Stomach (tissue), 9 donors: ENCODE results near the gene PKMYT1. TPM values are rescaled to one million over a fixed set of nuclear protein-coding genes. Genes with fewer than 3 reads are reported as not detected.

ENCODE experiments used
- DNase-seq, 2 donors: peaks; one replicate each; pipeline versions ENCODE4 v3.0.0 to v3.0.0-alpha.2; 2013 to 2019
- H3K27ac ChIP-seq, 5 donors: fragments of 200-600 bp in 4 of 5; sonication (generic) in 4 of 5; one replicate each; pipeline ENCODE4 v1.5.1; 2013 to 2019; ENCODE audit warnings: mild to moderate bottlenecking in 1 of 5, moderate library complexity in 1 of 5
- H3K27me3 ChIP-seq, 3 donors: fragments of 200-600 bp; sonication (generic); one replicate each; pipeline ENCODE4 v1.5.1; 2017 to 2019; ENCODE audit warnings: mixed run types in 1 of 3
- H3K36me3 ChIP-seq, 4 donors: fragments of 200-600 bp; sonication (generic); 1 replicate in 3 of 4; 2 replicates in 1 of 4; pipeline ENCODE4 v1.5.1; 2016 to 2019
- H3K4me1 ChIP-seq, 4 donors: fragments of 200-600 bp; sonication (generic); one replicate each; pipeline ENCODE4 v1.5.1; 2016 to 2019
- H3K4me3 ChIP-seq, 4 donors: fragments of 200-600 bp; sonication (generic) in 3 of 4; one replicate each; pipeline ENCODE4 v1.5.1; 2016 to 2019; ENCODE audit warnings: mild to moderate bottlenecking in 1 of 4
- H3K9me3 ChIP-seq, 4 donors: fragments of 200-600 bp; sonication (generic); one replicate each; pipeline ENCODE4 v1.5.1; 2016 to 2019
- EP300 ChIP-seq: sonication (generic); formaldehyde crosslinking; IDR thresholded peaks from one replicate; pipeline ENCODE4 v1.6.1; 2017; ENCODE audit warnings: antibody characterized with exemption
- POLR2A ChIP-seq, 4 donors: fragments of 450-650 bp; IDR thresholded peaks; one replicate each; pipeline ENCODE4 v1.6.1; 2016; ENCODE audit warnings: antibody characterized with exemption in 4 of 4, control low read depth in 2 of 4, mild to moderate bottlenecking in 1 of 4, moderate library complexity in 1 of 4
- POLR2AphosphoS5 ChIP-seq, 3 donors: sonication (generic); formaldehyde crosslinking; IDR thresholded peaks; one replicate each; pipeline ENCODE4 v1.6.1; 2016; ENCODE audit warnings: antibody characterized with exemption in 3 of 3
- WGBS, 5 donors: extraction: QIAGEN DNeasy Blood & Tissue Kit in 3 of 5; methylation state at CpG; one replicate each; pipeline versions ENCODE4 v1.1.5 to v1.1.7; 2013 to 2018; 5-methylcytosine and 5-hydroxymethylcytosine counted together
- intact Hi-C: fragments of 100-400 bp; cut with DNase I; formaldehyde crosslinking; loops from one replicate; pipeline ENCODE4 v1.15.1; 2023; ENCODE audit warnings: low total_unique reads
- polyA plus RNA-seq, 3 donors: library from polyadenylated mRNA; stranded (reverse); fragments of 200-250 nt; gene quantifications; one replicate each; pipeline ENCODE4 v1.2.3, GENCODE V29; 2013
- total RNA-seq, 5 donors: library from RNA; depleted of rRNA; stranded (reverse); fragments of >200 nt; gene quantifications; one replicate each; pipeline versions ENCODE4 v1.1.0 to v1.2.3, GENCODE V29; 2014 to 2016
- TF ChIP-seq, protein P1 (sequence below), 7 experiments: fragments of 450-650 bp in 4 of 7; fragments of 200-600 bp in 3 of 7; sonication (generic) in 3 of 7; IDR thresholded peaks; one replicate each; pipeline ENCODE4 v1.5.1; 2016 to 2019; ENCODE audit warnings: antibody characterized with exemption in 7 of 7, control low read depth in 2 of 7, mild to moderate bottlenecking in 1 of 7
- donor health status: healthy with polysubstance abuse.
- donor health status: Bipolar disorder and iron deficiency.
- donor health status: healthy.

PKMYT1 gene
- total and polyA plus RNA-seq, 8 donors: 1.8 to 19.3 (median 9.5) TPM

DNA sequence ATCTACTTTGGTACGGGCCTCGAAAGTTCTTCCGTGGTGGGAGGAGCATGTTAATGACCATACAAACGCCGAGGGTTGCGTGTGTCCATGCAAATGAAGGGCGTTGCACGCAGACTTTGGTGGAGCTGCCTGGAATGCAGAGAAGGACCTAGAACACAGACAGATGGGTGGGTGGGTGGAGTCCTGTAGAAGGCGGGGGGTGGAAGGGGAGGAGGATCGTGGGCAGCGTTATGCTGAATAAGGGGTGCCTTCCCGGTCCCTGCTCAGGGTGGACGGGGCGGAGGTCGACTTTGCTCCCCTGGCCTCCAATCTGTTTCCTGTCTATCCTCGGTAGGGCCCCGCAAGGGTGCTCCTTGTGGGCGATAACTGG, 11.9 kb downstream of the PKMYT1 start:
- 7 to 18% (median 14%) methylated on average over 18 of the region's 18 CpGs for WGBS, 5 donors
- Histone ChIP-seq H3K4me3 (peak overlapping the region; percentile 56 to 82 (median 70)), H3K36me3 (peaks cover 0 to 10% (median 0%) of the 10 kb centered on the region in 4 donors), H3K27ac (peak overlapping the region in 1 of 5 donors; percentile 87), H3K9me3 (no peaks in the 10 kb centered on the region), H3K27me3 (peaks cover 37 to 71% (median 54%) of the 10 kb centered on the region in 3 donors), H3K4me1 (peaks cover 52 to 78% (median 69%) of the 10 kb centered on the region in 4 donors)
- TF ChIP-seq, protein P1, sequence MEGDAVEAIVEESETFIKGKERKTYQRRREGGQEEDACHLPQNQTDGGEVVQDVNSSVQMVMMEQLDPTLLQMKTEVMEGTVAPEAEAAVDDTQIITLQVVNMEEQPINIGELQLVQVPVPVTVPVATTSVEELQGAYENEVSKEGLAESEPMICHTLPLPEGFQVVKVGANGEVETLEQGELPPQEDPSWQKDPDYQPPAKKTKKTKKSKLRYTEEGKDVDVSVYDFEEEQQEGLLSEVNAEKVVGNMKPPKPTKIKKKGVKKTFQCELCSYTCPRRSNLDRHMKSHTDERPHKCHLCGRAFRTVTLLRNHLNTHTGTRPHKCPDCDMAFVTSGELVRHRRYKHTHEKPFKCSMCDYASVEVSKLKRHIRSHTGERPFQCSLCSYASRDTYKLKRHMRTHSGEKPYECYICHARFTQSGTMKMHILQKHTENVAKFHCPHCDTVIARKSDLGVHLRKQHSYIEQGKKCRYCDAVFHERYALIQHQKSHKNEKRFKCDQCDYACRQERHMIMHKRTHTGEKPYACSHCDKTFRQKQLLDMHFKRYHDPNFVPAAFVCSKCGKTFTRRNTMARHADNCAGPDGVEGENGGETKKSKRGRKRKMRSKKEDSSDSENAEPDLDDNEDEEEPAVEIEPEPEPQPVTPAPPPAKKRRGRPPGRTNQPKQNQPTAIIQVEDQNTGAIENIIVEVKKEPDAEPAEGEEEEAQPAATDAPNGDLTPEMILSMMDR (IDR thresholded peaks at IDR 0.05): no peak
- no peak for TF ChIP-seq EP300
- TF ChIP-seq POLR2A (IDR thresholded peaks at IDR 0.05): no peak
- no peak for TF ChIP-seq POLR2AphosphoS5 (IDR thresholded peaks at IDR 0.05)
- peak in 1 of 2 donors; percentile 35 for DNase-seq
- intact Hi-C loops: no loop called here

DNA sequence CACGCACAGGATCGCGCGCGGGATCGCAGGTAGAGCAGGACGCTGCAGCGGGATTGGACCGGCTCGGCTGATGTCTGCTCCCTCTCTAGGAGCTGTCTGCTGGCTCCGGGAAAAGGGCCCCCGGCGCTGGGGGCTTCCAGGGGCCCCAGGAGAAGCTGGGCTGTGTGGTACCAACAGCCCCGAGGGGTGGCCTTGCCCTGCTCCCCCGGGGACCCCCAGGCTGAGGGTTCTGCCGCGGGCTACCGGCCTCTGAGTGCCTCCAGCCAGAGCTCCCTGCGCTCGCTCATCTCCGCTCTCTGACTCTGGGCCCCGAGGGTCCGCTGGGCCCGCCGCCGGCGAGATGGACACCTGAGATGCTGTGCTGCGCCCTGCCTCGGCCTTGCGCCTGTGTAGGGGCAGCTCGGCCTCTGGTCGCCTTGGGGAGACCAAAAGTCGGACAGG, 12.5 kb downstream of the PKMYT1 start:
- no peaks in the 10 kb centered on the region for H3K9me3 ChIP-seq
- peak overlapping the region in 1 of 4 donors; percentile 46 for H3K4me3 ChIP-seq
- peaks cover 43 to 77% (median 60%) of the 10 kb centered on the region in 3 donors for H3K27me3 ChIP-seq
- H3K36me3 ChIP-seq: peaks cover 0 to 6% (median 0%) of the 10 kb centered on the region in 4 donors
- H3K4me1 ChIP-seq: peaks cover 58 to 84% (median 75%) of the 10 kb centered on the region in 4 donors
- WGBS, 5 donors: 52 to 56% (median 54%) methylated on average over 31 to 33 of the region's 33 CpGs; no CpG with 5 or more reads in 1 of the 5 donors
- DNase-seq: peak in 1 of 2 donors; percentile 12
- intact Hi-C loops: no loop called here
- TF ChIP-seq POLR2A (IDR thresholded peaks at IDR 0.05) (no peak), POLR2AphosphoS5 (IDR thresholded peaks at IDR 0.05) (no peak), EP300 (no peak)
- TF ChIP-seq, protein P1 (IDR thresholded peaks at IDR 0.05): no peak
- H3K27ac ChIP-seq: no peak overlapping the region

DNA sequence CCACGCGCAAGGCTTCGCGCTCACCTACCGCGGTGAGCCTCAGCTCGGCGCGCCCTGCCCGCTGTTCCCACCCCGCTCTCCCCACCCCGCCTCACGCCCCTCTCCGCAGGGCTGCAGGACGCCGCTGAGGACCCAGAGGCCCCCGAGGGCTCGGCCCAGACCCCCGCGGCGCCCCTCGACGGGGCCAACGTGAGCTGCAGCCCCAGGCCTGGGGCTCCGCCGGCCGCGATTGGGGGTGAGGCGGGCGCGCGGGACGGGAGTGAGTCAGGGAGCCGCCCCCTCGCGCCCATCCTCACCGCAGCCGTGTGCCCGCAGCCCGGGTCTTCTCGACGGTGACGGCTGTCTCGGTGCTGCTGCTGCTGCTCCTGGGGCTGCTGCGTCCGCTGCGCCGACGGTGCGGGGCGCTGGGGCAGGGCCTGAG, 13.0 kb downstream of the PKMYT1 start:
- WGBS, 5 donors: 9 to 20% (median 10%) methylated on average over 2 to 51 of the region's 51 CpGs; no CpG with 5 or more reads in 1 of the 5 donors
- H3K27me3 ChIP-seq: peaks cover 45 to 83% (median 65%) of the 10 kb centered on the region in 3 donors
- intact Hi-C loops: no loop called here
- H3K27ac ChIP-seq: no peak overlapping the region
- TF ChIP-seq, protein P1 (IDR thresholded peaks at IDR 0.05): no peak
- TF ChIP-seq EP300 (no peak), POLR2AphosphoS5 (IDR thresholded peaks at IDR 0.05) (no peak)
- no peak for DNase-seq
- H3K36me3 ChIP-seq: peaks cover 0 to under 1% (median 0%) of the 10 kb centered on the region in 4 donors
- H3K4me1 ChIP-seq: peaks cover 59 to 86% (median 78%) of the 10 kb centered on the region in 4 donors
- H3K4me3 ChIP-seq: peak overlapping the region; percentile 7 to 46 (median 21)
- H3K9me3 ChIP-seq: no peaks in the 10 kb centered on the region

DNA sequence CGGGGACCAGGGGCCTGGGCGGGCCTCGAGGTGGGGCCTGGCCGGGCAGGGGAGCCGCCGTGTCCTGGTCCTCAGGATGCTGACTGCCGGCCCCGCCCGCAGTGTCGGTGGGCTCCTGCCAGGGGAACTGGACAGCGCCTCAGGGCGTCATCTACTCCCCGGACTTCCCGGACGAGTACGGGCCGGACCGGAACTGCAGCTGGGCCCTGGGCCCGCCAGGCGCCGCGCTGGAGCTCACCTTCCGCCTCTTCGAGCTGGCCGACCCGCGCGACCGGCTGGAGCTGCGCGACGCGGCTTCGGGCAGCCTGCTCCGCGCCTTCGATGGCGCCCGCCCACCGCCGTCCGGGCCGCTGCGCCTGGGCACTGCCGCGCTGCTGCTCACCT, 13.4 kb downstream of the PKMYT1 start:
- DNase-seq: peak; percentile 55 to 76
- intact Hi-C loops: no loop called here
- Histone ChIP-seq H3K27ac (no peak overlapping the region), H3K4me1 (peaks cover 59 to 86% (median 78%) of the 10 kb centered on the region in 4 donors), H3K9me3 (no peaks in the 10 kb centered on the region), H3K36me3 (no peaks in the 10 kb centered on the region), H3K27me3 (peaks cover 45 to 87% (median 69%) of the 10 kb centered on the region in 3 donors), H3K4me3 (peak overlapping the region; percentile 7 to 46 (median 21))
- no peak for TF ChIP-seq EP300
- TF ChIP-seq, protein P1 (IDR thresholded peaks at IDR 0.05): peak in 1 of 7 experiments; percentile 10
- 1 to 10% (median 3%) methylated on average over 7 to 46 of the region's 46 CpGs for WGBS, 5 donors
